Measurements from ENCODE around the gene ATG12.
A peak's percentile ranks its signal among the peaks of the same experiment; 100 is the strongest.
"Not testable (repeated sequence)": the region's sequence is repeated elsewhere in the genome, so short reads cannot be mapped to it uniquely, and the experiment has no call there.

Gene ATG12

DNA sequence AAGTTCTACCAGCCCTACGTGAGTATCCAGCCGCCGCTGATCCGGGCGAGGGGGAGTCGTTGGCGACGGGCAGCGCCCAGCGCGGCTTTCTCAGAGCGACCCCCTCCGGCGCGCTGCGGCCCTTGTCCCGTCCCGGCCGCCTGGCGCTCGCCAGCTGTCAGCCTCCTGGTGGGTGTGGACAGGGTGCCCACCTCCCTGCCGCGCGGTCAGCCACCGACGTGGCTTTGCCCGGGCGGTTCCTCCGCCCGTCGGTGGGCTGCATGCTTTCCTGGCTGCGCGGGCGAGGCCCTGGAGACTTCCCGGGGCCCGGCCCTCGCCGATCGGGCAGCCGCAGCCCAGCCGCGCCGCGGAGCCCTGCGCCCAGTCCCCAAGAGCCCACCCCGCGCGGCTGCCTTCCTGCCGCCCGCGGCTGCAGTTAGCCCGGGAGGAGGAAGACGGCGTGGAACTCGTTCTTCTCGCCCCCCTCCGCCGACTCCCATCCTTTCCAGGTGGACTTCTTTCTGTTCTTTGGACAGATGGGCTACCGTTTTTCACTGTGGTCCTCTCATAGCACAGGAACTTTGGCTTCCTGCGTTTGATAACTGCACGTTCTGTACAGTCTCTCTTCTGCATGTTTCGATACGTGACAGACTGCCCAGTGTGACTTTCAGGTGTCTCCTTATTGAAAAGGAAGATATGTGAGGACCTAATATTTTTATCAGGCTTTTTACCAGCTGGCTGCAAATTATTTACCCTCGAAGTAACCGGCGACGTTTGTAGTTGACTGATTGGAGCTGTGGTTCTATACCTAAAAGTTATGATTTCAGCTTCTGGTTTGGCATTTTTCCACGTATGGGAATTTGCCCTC lies 947 bp upstream of the ATG12 start:
- peak; percentile 56 for DNase-seq

GRCh38 chr5:115840873-115841272 lies 492 bp downstream of the ATG12 start:
- DNase-seq: no peak

DNA sequence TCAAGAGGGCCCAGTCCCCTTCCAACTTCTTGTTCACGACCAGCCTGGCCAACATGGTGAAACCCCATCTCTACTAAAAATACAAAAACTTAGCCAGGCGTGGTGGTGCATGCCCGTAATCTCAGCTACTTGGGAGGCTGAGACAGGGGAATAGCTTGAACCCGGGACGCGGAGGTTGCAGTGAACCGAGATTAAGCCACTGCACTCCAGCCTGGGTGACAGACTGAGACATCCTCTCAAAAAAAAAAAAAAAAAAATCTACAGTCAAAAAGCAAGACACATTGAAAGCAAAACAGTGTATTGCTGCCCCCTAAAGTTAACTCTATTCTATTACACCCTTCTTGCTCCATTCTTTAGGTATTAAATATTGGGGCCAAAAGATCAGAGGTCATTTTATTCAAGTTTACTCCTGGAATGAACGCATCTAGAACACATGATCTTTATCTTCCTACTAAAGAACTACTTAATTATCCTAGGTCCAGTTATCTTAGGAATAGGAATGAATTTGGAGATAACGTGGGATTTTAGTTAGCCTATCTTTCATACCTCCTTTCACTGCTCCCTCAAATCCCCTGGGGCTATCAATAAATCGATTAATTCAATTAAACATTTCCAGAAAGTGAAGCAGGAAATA lies 2.4 kb downstream of the ATG12 start:
- peak; percentile 56 for DNase-seq

DNA sequence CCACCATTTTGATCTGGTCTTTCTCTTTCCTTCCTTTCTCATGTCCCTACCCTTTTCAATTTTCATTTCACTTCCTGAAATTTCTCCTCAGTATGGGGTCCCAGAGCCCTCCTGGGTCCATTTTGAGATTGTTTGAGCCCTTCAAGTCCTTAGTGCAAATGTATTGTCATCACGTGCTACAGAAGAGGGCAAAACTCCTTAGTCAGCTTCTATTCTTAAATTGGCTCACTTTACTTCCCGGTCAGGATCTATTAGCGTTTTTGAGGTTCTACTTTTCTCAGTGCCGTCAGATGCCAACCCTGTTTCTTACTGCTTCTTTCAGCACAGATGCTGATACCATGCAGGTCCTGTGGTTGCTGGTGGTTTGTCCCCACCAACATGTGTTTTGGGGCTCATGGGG lies 5.9 kb downstream of the ATG12 start:
- DNase-seq: no peak

- DNase-seq: no peak
These were observed 10.1 kb downstream of the ATG12 start for GRCh38 chr5:115831163-115831768.

DNA sequence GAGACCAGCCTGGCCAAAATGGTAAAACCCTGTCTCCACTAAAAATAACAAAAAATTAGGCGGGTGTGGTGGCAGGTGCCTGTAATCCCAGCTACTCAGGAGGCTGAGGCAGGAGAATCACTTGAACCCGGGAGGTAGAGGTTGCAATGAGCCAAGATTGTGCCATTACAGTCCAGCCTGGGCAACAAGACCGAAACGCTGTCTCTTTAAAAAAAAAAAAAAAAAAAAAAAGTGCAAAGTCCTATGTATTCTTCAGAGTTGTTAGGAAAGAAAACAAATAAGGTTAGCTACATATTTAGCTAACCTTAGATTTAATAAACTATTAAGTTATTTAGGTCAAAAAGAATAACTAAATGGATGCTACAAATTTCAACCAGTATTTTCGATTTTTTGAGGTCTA lies 11.5 kb downstream of the ATG12 start:
- no peak for DNase-seq

DNA sequence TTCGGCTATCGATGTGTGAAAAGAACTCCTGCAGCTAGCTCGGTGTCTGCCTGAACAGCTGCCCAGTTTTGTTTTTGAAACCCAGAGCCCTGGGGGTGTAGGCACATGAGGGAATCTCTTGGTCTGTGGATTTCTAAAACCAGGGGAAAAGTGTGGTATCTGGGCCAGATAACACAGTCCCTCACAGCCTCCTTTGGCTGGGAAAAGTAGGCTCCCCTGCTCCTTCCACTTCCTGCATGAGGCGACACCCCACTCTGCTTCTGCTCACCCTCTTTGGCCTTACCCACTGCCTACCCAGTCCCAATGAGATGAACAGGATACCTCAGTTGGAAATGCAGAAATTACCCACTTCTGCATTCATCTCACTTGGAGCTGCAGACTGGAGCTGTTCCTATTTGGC lies 15.4 kb downstream of the ATG12 start:
- DNase-seq: no peak

GRCh38 chr5:115824983-115825382 lies 16.4 kb downstream of the ATG12 start:
- DNase-seq: not testable (repeated sequence)

- DNase-seq: no peak
These were observed 20.5 kb downstream of the ATG12 start for GRCh38 chr5:115820846-115821245.

GRCh38 chr5:115818821-115819220 lies 22.5 kb downstream of the ATG12 start:
- DNase-seq: no peak

DNA sequence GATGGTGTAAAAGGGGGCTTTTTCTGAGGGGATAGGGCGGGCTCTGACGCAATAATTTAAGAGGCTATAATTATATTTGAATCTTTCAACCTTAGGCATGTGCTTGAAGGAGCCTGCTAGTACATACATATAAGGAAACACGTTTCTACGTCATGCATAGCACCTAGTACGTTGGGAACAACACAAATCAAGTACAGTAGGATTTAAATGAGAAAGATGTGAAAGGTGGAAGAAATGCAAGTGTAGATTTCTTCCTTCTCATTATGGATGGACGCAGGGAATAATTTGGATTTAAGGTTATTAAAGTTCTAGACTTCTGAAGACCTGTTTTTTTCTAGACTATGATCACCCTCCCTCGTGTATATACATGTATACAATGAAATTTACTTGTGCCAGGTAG lies 24.0 kb downstream of the ATG12 start:
- no peak for DNase-seq

GRCh38 chr5:115816226-115817081 lies 24.9 kb downstream of the ATG12 start, which contains the start of gene CDO1:
CDO1 (minus strand) TSS chr5:115816659; CDS start chr5:115816397, 262 bp downstream.
- DNase-seq: peak; percentile 22

DNA sequence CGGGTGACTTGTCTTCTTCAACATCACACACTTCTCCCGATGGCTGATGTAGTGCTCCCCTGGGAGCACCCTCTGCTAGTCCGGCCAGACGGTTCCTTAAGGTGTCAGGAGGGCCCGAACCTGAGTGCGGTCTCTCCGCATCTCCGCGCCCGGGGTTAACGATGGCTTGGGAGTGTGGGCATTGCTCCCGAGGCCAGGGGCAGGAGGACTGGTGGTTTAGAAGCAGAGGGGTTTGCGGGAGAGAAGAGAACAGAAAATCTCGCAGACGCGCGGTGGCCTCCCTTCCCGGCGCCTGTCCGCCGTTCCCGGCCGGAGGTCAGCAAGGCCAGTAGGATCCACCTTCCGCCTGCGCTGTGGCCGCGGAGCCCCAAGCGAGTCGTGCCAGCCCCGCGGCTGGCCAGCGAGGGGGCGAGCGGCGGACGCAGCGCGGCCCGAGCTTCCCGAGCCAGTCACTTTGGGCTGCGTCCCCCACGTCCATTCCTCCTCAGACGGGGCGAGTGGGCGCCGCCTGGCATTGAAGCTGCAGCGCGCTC lies 25.6 kb downstream of the ATG12 start:
- DNase-seq: no peak

DNA sequence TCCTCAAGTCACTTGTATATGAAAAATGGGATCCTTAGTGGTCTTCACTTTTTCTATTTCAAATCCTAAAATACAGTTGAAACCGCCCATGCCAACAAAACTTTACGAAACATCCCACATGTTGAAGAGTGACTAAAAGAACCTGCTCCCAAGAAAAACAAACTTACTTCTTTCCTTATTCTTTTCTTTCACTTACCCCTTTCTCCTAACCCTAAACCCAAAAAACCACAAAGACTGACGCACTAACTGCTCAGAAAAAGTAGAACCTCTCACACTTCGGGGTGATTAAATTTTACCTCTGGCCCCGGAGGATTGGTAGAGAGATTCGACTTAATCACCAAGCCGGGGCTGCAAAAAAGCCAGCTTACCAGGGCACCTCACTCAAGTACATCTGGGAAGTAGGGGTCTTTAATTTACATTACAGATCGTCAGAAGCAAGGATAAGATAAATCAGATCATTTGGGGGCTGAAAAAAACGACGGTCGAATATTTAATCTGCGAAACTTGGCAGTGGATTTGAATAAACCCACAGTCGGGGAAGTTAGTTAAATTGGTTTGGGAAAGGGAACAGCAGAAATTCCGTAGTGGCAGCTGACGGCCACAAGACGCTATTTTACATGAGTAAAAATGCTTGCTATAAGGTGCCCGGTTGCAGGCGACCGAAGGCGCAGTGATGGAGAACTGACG lies 26.2 kb downstream of the ATG12 start:
- no peak for DNase-seq

- DNase-seq: no peak
These were observed 27.6 kb downstream of the ATG12 start for GRCh38 chr5:115813719-115814118.

DNA sequence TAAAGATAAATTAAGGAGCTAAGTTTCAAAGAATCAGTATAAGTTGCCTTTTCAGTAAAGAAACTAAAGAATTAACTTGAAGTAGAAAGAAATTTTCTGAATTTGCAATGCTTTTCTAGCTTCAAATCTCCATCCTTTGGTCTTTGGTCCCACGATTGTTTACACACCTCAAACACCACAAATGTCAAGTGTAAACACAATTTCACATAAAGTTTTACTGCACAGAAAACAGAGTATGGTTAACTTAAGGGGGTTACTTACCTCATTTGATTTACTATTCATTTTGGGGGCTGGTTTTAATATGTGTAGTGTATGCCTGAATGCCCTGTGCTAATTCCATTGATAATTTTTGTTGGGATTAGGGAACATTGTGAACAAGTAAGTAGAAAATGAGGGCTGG lies 29.0 kb downstream of the ATG12 start:
- no peak for DNase-seq

DNA sequence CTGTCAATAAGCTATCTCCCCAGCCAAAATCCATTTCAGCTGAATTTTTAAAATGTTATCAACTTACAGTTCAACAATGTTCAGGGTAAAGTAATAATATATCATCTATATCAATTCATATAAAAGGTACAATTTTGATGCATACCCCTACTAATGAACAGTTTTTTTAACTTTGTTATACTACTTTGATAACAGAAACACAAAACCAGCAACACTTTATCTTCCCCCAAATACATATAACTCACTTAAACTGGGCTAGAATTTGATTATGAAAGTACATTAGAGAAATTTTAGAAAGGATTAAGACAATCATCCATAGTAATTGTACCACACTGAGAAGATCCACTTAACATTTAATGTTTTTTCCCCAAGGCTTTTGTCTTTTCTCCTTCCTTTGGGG lies 30.0 kb downstream of the ATG12 start:
- no peak for DNase-seq

- DNase-seq: no peak
These were observed 30.6 kb downstream of the ATG12 start for GRCh38 chr5:115810761-115811160.

GRCh38 chr5:115809946-115810345 lies 31.4 kb downstream of the ATG12 start:
- no peak for DNase-seq

GRCh38 chr5:115808066-115808465 lies 33.3 kb downstream of the ATG12 start:
- DNase-seq: not testable (repeated sequence)

DNA sequence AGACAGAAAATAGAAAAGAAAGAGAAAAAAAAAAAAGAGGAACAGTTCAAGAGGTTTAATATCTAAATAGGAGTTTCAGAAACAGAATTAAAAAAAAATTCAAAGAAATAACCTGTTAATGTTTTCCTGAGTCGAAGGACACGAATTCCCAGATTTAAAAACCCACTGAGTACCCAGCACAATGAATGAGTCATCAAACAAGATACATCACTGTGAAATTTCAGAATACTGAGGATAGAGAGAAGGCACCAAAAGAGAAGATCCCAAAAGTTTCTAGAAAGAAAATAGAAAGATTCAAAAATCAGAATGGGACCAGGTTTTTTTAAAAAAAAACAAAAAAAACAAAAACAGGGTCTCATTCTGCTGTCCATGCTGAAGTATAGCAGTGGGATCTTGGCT lies 33.7 kb downstream of the ATG12 start:
- DNase-seq: no peak

- DNase-seq: no peak
These were observed 34.2 kb downstream of the ATG12 start for GRCh38 chr5:115806986-115807653.

Measured in NCI-H446 treated with DMSO at 0.1 percent for 48 hours (cell line).